Activated B cell treated with CpG ODN at 0.5 μM for 24 hours (primary cell): ENCODE measurements around the gene PXMP2. TPM values are rescaled to one million over a fixed set of nuclear protein-coding genes. Genes with fewer than 3 reads are reported as not detected.

Experiments
- ATAC-seq: fragments of 200-7000 bp; cut with Tn5 transposase; one replicate; pipeline ENCODE4 v1.10.0; 2021; ENCODE audit warnings: low read depth, mild to moderate bottlenecking, moderate library complexity
- CTCF ChIA-PET: fragments of 350-600 bp; sonication (Branson Sonifier 250); formaldehyde crosslinking; loops from one replicate; lab custom pipeline; 2021; ENCODE audit warnings: antibody characterized with exemption; lab: Charles Lee
- POLR2A ChIA-PET: fragments of 350-600 bp; sonication (Branson Sonifier 250); formaldehyde crosslinking; loops from one replicate; lab custom pipeline; 2021; ENCODE audit warnings: antibody characterized with exemption; lab: Charles Lee
- DNase-seq: peaks from one replicate; pipeline ENCODE4 v3.0.0; 2022
- H3K27ac Mint-ChIP-seq: one replicate; pipeline ENCODE4 v1.8.0; 2020; ENCODE audit warnings: mixed read lengths
- H3K27me3 Mint-ChIP-seq: one replicate; pipeline ENCODE4 v1.8.0; 2021; ENCODE audit warnings: mixed read lengths
- H3K36me3 Mint-ChIP-seq: one replicate; pipeline ENCODE4 v1.8.0; 2021; ENCODE audit warnings: low read depth, mixed read lengths
- H3K4me1 Mint-ChIP-seq: one replicate; pipeline ENCODE4 v1.8.0; 2021; ENCODE audit warnings: mixed read lengths
- H3K4me3 Mint-ChIP-seq: one replicate; pipeline ENCODE4 v1.8.0; 2020; ENCODE audit warnings: mild to moderate bottlenecking, mixed read lengths
- H3K9me3 Mint-ChIP-seq: one replicate; pipeline ENCODE4 v1.8.0; 2020; ENCODE audit warnings: mixed read lengths
- CTCF ChIP-seq: fragments of 200-600 bp; IDR thresholded peaks from one replicate; pipeline ENCODE4 v1.8.0; 2022; ENCODE audit warnings: antibody characterized with exemption, mild to moderate bottlenecking
- intact Hi-C: fragments of 100-400 bp; cut with micrococcal nuclease; formaldehyde crosslinking; loops from one replicate; pipeline ENCODE4 v1.15.1; 2024
- total RNA-seq: library from RNA; stranded (reverse); gene quantifications from 2 replicates; pipeline ENCODE4 v1.2.3, GENCODE V29; 2022

PXMP2 gene
- total RNA-seq, 1 donor from 2014 or later: 7.7 TPM

- POLR2A ChIA-PET: no interaction called here
- H3K4me1 Mint-ChIP-seq: no peaks in the 10 kb centered on the region
- H3K36me3 Mint-ChIP-seq: peaks cover 57% of the 10 kb centered on the region
- no peaks in the 10 kb centered on the region for H3K9me3 Mint-ChIP-seq
- intact Hi-C loops: no loop called here
- no peak for ATAC-seq
- CTCF ChIA-PET: no interaction called here
- H3K27me3 Mint-ChIP-seq: no peaks in the 10 kb centered on the region
- H3K4me3 Mint-ChIP-seq: no peak overlapping the region
- no peak overlapping the region for H3K27ac Mint-ChIP-seq
- DNase-seq: no peak
- no peak for TF ChIP-seq CTCF
These were observed 38.7 kb upstream of the PXMP2 start for GRCh38 chr12:132648616-132649225.

- no peaks in the 10 kb centered on the region for H3K27me3 Mint-ChIP-seq
- peaks cover 61% of the 10 kb centered on the region for H3K36me3 Mint-ChIP-seq
- no peak for TF ChIP-seq CTCF
- no peak overlapping the region for H3K4me3 Mint-ChIP-seq
- H3K4me1 Mint-ChIP-seq: no peaks in the 10 kb centered on the region
- H3K27ac Mint-ChIP-seq: no peak overlapping the region
- ChIA-PET POLR2A (no interaction called here), CTCF (no interaction called here)
- no peak for ATAC-seq
- DNase-seq: no peak
- H3K9me3 Mint-ChIP-seq: no peaks in the 10 kb centered on the region
- intact Hi-C loops: no loop called here
These were observed 38.0 kb upstream of the PXMP2 start for GRCh38 chr12:132649226-132649945.

- Mint-ChIP-seq H3K4me3 (no peak overlapping the region), H3K36me3 (peaks cover 62% of the 10 kb centered on the region), H3K4me1 (no peaks in the 10 kb centered on the region), H3K9me3 (no peaks in the 10 kb centered on the region), H3K27ac (no peak overlapping the region), H3K27me3 (no peaks in the 10 kb centered on the region)
- CTCF ChIA-PET: no interaction called here
- ATAC-seq (no peak), DNase-seq (no peak)
- POLR2A ChIA-PET: interaction anchor here (0.6 to 0.7 kb wide), 2 partner anchors 19 to 56 kb away, joined by 3 to 5 read pairs; no protein-coding TSS in a partner anchor
- no peak for TF ChIP-seq CTCF
- intact Hi-C loops: no loop called here
These were observed 35.8 kb upstream of the PXMP2 start for GRCh38 chr12:132651444-132652100.

DNA sequence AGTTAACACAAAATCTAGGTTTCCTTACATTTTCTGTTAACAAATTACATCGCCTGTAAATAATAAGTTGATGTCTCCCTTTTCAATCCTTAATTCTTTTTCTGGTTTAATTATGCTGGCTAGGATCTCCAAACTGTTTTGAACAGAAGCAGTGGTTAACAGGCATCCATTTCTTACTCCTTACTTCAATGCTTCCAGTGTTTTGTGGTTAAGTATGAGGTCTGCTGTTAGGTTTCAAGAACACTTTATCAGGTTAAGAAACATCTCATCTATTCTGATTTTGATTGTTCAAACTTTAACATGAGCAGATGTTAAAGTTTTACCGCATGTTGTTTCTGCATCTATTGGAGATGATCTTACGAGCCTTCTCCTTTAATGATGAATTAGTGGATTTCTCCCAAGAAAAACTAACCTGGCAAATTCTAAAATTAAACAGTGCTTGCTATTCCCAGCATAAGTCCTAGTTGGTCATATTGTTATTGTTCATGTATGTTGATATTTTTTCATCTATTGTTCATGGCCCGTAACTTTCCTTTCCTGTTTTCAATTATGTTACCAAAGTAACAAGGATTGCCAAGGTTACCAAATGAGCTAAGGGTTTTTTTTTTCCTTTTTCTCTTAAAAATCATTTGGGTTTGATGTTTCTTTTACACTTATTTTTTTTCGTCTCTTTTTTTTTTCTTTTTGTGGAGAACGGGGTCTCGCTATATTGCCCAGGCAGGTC, 33.7 kb upstream of the PXMP2 start:
- TF ChIP-seq CTCF: no peak
- Mint-ChIP-seq H3K36me3 (peaks cover 65% of the 10 kb centered on the region), H3K27ac (no peak overlapping the region), H3K4me1 (no peaks in the 10 kb centered on the region), H3K9me3 (no peaks in the 10 kb centered on the region), H3K4me3 (no peak overlapping the region), H3K27me3 (no peaks in the 10 kb centered on the region)
- ATAC-seq (no peak), DNase-seq (no peak)
- CTCF ChIA-PET: no interaction called here
- POLR2A ChIA-PET: no interaction called here
- intact Hi-C loops: no loop called here
